OCI-M2 (cell line): ENCODE results near the gene OR6Q1.
"Not testable (repeated sequence)": the region's sequence is repeated elsewhere in the genome, so short reads cannot be mapped to it uniquely, and the experiment has no call there.

Experiments used
- DNase-seq: peaks from one replicate; lab custom pipeline; 2025; ENCODE audit not compliant: unreplicated experiment; lab: John Stamatoyannopoulos, UW

OR6Q1 gene, protein sequence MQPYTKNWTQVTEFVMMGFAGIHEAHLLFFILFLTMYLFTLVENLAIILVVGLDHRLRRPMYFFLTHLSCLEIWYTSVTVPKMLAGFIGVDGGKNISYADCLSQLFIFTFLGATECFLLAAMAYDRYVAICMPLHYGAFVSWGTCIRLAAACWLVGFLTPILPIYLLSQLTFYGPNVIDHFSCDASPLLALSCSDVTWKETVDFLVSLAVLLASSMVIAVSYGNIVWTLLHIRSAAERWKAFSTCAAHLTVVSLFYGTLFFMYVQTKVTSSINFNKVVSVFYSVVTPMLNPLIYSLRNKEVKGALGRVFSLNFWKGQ

DNA sequence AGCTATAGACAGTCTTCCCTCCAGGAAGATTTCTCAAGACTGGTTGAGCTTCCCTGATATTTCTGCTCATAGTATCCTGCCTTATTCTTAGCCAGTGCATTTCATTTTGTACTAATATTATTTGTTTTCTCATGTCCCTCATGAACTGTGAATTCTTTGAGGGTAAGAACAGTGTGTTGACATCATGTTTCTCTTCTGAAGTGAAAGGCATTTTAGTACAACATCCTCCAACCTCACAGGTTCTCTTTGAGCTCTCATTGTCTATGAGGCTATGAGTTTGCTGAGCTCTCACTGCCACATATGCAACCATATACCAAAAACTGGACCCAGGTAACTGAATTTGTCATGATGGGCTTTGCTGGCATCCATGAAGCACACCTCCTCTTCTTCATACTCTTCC, at the start of gene OR6Q1:
TSS of gene OR6Q1 (plus strand) at position 301 of the 400 bp plus-strand sequence. CDS start at position 301, 0 bp downstream.
- no peak for DNase-seq

DNA sequence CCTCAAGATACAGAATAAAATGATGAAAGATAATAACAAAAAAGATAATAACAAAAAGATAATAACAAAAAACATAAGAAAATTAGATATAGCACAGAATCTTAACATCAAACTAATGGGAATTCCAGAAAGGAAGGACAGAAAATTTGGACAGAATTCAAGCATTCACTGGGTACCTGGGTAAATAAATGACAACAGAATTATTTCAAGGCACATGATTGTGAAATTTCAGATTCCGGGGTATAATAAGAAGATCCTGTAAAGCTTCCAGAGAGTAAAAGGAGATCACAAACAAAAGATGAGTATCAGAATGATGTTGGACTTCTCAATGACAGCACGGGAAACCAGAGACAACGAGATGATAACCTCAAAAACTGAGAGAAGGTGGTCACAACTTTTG, 49.2 kb upstream of the OR6Q1 start:
- no peak for DNase-seq

DNA sequence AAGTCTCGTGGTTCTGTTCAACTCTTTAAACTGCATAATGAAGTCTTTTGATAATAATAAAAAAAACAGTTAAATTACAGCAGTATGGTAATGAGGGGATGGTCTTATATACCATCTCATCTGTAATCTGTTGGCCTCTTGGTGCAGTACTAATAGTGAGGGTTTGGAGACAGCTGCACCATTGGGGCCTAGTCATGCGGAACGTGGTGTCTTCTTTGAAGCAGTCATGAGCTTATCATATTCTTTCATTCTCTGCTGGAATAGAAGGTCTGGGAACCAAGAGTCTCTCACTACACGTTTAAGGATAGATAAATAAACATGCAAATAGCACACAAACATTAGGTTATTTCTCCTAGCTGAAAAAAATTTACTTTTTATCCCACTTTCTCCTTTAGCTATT, 48.0 kb upstream of the OR6Q1 start:
- no peak for DNase-seq

DNA sequence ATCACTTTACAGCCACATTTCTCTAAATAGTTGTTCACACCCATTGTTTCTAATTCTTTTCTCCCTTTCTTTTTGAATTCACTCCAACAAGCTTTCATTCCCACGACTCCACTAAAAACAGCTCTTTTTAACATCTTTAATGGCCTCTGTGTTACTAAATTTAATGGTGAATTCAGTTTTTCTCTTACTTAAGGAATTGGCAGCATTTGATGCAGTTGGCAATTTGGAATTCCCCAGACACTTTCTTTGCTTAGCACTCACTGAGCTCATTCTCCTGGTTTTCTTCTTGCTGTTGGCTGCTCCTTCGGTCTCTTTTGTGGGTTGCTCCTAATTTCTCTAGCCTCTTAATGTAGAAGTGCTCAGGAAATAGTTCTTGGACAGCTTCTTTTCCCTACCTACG, 47.6 kb upstream of the OR6Q1 start:
- no peak for DNase-seq

DNA sequence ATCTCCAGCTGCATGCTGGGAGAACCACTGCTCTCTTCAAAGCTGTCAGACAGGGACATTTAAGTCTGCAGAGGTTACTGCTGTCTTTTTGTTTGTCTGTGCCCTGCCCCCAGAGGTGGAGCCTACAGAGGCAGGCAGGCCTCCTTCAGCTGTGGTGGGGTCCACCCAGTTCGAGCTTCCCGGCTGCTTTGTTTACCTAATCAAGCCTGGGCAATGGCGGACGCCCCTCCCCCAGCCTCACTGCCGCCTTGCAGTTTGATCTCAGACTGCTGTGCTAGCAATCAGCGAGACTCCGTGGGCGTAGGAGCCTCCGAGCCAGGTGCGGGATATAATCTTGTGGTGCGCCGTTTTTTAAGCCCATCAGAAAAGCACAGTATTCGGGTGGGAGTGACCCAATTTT, 31.2 kb upstream of the OR6Q1 start:
- DNase-seq = not testable (repeated sequence)

DNA sequence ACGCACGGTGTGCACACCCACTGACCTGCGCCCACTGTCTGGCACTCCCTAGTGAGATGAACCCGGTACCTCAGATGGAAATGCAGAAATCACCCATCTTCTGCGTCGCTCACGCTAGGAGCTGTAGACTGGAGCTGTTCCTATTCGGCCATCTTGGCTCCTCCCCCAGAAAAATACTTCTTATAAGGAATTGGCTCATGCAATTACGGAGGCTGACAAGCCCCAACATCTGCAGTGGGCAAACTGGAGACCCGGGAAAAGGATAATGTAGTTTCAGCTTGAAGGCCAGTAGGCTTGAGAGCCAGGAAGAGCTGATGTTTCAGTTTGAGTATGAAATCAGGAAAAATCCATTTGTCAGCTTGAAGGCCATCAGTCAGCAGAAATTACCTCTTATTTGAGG, 30.7 kb upstream of the OR6Q1 start:
- not testable (repeated sequence) for DNase-seq

DNA sequence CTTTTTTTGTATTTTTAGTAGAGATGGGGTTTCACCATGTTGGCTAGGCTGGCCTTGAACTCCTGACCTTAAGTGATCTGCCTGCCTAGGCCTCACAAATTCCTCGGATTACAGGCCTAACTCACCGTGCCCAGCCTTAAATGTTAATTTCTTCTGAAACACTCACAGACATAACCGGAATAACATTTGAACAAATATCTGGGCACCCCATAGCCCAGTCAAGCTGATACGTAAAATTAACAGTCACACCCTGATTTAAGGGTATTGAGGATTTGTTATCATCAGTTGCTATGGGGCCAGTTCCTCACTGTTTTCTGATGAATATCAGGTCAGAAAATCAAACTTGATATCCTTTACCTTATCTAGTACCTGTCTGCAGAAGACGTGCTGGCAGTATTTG, 30.1 kb upstream of the OR6Q1 start:
- no peak for DNase-seq

DNA sequence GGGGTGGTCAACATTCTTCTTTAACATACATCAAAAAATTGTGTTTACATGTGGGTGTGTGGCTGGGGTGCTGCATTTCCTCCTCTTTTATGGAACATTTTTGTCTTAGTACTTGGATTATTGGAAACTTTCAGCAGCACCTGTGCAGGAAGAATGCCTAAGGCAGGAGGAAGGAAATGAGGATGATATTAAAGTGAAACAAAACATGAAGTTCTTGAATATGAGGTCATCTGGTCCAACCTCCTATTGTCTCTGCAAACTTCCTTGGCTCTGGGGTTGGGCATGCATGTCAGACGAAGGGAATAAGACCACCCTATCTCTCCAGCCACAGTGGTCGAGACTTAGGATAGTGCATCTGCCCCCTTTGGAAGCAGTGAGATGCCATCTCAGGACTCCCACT, 27.7 kb upstream of the OR6Q1 start:
- no peak for DNase-seq

DNA sequence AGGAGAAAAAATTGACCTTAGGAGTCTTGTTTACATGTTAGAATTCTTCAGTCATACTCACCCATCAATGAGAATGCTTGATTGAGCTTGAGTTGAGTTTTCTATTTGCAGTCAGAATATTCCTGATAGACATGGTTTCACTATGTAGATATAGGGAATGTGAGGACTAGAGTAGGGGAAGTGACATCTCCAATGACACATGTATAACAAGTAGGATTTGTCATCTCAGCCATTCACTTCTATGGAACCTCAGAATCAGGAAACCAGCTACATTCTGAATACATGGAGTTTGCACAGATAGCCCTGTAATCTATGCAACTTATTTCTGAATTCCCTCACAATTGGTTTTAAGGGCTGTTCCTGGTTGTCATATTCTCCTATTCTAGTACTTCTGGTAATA, 27.2 kb upstream of the OR6Q1 start:
- DNase-seq = no peak

DNA sequence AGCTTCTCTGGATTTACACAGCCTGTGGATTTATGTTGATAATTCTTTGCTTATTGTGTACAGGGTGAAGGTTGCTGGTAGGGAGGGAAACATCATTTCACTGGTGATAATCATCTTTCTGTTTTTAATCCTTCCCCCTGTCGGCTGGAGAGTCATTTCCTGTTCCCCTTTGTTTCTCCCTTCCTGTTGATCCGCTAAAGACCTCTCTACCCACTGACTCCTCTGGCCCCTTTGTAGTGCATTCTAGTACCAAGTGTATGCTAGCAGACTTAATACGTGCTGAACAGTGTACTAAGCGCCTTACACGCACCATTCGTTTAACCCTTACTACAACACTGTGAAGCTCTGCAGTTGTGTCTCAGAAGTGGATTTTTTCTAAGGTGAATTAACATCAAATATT, 26.1 kb upstream of the OR6Q1 start:
- DNase-seq = no peak

DNA sequence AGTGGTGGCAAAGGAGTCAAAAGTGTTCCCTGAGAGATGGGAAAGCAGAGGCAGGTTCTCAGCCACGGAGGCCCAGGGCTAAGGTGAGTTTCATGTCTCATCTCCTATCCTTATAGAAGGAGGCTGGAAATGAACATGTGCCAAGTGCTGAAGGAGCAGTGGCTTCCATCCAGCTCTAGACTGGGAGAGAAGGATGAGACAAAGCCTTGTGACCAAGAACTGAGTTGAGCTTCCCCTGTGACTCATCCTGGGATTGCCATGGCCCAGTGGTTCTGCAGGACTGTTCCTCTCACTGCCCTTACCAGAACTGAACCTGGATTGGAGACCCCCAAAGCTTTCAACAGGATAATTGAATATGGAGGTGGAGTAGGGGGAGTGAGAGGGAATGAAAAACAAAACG, 23.8 kb upstream of the OR6Q1 start:
- no peak for DNase-seq

DNA sequence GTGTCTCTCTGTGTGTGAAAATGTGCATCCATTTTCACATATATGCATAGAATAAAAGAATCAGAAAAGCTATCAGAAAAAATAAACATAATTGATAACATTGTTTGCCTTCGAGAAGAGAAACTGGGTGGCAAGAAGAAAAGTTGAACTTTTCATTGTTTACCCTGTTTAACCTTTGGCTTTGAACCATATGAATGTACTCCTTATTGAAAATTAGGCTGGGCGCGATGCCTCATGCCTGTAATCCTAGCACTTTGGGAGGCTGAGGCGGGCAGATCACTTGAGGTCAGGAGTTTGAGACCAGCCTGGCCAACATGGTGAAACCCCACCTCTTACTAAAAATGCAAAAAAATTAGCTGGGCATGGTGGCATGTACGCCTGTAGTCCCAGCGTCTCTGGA, 19.0 kb upstream of the OR6Q1 start:
- no peak for DNase-seq

DNA sequence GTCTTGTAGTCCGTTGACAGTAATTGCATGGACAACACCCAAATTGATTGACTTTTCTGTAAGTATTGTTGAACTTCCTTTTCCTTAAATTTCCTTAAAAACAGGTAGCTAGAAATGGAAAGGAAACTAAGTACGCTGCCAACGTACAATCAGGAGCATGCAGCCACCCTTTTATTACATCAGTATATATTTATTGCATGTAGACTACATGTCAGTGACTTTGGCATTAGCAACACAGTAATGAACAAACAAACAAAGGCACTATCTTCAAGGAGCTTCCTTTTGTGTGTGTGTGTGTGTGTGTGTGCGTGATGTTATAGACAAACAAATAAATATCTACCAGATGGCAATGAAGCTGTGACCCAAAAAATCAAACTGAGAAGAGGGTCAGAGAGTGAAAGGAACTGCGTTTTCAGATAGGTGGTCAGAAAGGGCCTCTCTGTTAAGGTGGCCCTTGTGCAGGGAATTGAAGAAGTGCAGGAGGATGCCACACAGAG, 7.3 kb upstream of the OR6Q1 start, which contains the start of gene OR9Q1:
TSS of gene OR9Q1 (plus strand) at position 447 of the 497 bp plus-strand sequence. CDS start 155,564 bp downstream, outside the sequence.
- no peak for DNase-seq

DNA sequence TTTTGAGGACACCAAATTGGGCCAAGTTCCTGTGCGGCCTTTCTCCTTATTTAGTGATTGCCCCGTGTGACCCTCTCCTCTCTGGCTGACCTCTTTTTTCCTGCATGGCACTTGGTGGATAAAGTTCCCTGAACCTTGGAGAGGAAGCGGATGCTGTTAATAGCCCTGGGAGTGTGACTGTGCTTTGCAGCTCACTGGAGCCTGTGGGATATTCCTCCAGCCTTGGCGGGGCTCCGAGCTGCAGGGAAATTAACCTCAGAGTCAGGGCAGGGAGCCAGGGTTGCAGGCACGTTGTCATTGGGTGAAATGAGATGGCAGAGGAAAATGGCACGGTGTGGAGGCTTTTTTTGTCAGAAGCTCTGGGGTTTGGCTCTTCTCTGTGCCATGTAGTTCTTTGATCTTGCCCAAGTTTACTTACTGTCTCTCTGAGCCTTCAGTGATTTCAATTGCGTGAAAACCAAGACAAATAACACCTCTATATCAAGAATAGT, 6.1 kb upstream of the OR6Q1 start:
- DNase-seq = no peak

DNA sequence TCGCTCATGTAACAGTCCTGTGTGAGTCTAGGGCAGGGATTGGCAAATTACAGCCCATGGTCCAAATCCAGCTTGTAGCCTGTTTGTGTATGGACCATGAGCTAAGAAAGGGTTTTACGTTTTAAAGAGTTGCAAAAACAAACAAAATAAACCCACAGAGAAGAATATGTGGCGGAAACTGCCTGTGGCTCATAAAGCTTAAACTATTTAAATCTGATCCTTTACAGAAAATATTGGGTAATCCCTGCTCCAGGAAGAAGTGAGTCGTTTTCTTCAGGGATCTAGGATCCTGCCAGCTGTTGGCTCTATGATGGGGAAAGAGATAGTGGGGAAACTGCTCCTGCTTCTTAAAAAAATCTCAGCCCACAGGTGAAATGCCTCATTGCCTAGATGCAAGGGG, 3.4 kb upstream of the OR6Q1 start:
- DNase-seq = no peak

DNA sequence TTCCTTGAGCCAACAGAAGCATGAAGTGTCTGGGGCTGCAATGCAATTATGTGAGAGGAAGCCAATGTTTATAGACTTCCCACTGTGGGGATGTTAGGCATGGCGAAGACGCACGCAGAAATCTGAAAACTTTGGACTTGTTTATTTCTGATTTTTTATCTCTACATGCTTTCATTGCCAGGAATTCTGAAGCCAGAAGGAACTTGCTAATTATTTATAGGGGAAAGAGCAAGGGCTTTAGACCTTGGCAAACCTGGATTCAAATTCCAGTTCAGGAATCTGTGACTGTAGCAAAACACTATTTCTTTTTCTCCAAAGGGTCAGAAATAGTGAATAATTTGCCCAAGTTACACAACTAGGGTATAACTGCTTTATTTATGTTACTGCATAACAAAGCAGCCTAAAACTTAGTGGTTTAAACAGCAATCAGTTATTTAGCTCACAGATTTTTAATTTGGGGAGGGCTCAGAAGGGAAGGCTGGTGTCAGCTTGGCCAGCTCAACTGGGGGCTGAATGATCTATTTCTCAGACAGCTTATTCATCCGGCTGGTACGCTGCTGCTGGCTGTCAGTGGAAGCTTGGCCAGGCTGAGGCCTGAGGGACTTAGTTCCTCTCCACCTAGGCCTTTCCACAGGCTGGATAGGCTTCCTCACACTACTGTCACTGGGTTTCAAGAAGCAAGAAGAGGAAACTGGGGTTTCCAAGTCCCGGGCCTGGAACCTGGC, 1.9 kb upstream of the OR6Q1 start:
- DNase-seq = no peak

DNA sequence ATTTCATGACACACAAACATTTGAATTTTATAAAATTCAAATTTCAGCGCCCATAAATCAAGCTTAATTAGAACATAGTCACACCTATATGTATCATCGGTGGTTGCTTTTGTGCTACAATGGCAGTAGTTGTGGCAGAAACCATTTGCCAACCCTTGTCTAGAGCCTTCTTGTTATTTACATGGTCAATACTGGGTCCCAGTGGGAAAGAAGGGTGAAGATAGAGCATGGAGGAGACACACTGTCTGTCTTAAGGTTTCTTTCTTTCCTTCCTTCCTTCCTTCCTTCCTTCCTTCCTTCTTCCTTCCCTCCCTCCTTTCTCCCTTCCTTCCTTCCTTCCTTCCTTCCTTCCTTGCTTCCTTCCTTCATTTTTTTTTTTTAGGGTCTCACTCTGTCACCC, 3.7 kb downstream of the OR6Q1 start:
- DNase-seq = no peak

DNA sequence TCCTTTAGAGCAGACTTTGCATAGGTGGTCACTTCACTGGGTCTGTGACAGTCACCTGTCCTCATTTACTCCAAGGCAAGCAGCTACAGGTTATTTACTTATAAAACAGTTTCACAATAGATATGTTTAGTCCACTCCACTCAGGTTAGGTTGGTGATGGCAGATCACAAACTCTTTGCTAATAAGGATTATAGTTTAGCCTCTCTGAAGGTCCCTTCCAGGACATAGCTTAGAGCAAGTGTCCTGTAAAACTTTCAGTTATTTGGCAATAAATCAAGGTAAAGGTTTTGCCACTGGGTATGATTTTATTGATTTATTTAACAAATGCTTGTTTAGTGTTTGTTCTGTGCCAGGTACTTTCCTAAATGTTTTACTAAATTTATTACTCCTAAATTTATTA, 8.8 kb downstream of the OR6Q1 start:
- DNase-seq = no peak

DNA sequence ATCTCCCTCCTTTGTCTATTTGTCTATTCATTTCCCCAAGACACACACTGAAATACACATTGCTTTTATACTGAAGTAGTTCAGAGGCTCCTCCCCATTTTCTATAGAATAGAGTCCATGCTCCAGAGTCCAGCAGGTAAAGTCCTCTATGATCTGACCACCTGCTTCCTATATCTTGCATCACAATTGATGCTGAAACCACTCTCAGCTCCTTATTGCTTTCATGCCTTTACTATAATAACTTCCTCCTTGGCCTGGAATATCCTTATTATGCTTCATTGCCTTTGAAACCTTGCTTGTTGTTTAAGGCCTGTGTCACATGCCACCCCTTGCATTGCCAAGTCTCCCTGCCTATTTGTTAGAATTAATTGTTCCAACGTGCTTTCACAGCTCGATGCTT, 12.6 kb downstream of the OR6Q1 start:
- DNase-seq = no peak

DNA sequence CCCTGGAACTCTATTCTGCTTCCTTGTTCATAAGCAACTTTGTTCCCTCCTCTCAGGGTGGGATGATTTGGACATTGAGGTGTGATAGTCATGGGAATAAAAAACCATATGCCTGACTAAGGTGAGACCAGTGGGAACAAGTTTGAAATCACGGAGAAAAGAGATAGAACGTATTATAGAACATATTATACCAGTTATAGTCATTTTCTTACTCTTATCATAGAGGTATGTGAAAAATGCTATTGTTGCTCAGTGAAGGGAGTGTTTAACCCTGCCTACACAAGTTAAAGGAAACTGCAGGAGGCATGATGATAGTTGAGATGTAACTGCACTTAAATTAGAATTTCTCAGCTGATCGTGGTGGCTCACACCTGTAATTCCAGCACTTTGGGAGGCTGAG, 15.5 kb downstream of the OR6Q1 start:
- DNase-seq = no peak

DNA sequence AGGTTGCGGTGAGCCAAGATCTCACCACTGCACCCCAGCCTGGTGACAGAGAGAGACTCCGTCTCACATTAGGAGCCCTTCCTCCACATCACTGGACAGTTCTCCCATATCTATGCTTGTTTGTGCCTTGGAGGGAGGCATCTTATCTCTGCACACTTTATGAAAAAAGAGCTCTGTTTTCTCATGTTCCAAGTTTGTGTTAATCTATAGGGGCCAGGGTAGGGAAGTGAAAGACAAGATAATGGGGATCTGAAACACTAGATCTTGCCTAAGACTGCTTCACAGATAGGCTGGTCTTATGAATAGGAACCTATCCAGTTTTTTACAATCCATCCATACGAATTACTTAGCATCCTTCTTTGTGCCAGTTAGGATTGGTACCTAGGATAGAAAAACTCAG, 17.1 kb downstream of the OR6Q1 start:
- DNase-seq = no peak

DNA sequence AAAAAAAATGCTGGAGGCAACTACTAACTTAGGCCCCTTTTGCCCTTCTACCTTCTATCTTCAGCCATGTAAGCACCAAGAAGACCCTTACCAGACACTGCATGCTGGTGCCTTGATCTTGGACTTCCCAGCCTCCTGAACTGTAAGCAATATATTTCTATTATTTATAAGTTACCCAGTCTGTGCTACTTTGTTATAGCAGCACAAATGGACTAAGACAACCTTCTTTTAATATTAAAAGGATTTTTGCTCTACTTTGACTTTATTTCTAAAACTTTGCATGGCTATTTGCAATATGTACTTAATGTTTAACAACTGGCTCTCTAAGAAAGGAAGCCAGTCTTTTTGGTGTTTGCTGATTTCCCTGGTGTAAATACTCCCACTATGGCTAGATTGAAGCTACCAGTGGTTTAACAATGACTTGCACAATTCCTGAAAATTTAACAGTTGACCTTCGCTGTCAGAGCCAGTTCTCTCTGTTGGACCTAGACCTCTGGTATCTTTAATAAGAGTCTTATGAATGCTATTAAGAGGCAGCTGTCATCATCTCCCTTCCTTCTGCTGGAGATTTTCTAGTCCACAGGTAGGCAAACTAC, 25.2 kb downstream of the OR6Q1 start:
- no peak for DNase-seq
